ENCODE results near the gene GDI2. TPM values are rescaled to one million over a fixed set of nuclear protein-coding genes. Genes with fewer than 3 reads are reported as not detected.
A peak's percentile ranks its signal among the peaks of the same experiment; 100 is the strongest.
"Not testable (repeated sequence)": the region's sequence is repeated elsewhere in the genome, so short reads cannot be mapped to it uniquely, and the experiment has no call there.

Gene GDI2
- total RNA-seq, 2 donors from 2014 or later, result 243 to 266 TPM

GRCh38 chr10:5831446-5831782 lies 18.2 kb upstream of the GDI2 start:
- Histone ChIP-seq H3K4me3 (no peak overlapping the region), H3K27me3 (no peaks in the 10 kb centered on the region), H3K4me1 (no peaks in the 10 kb centered on the region), H3K27ac (no peak overlapping the region), H3K36me3 (no peaks in the 10 kb centered on the region), H3K9me3 (no peaks in the 10 kb centered on the region), H3K9ac (ENCODE audit: low read depth in 2 of 2, low read length in 2 of 2) (no peak overlapping the region)
- no peak for TF ChIP-seq CTCF (IDR thresholded peaks at IDR 0.05)
- peak; percentile 7 for DNase-seq
- intact Hi-C loops (cut with DNase I), result no loop called here

- TF ChIP-seq CTCF (IDR thresholded peaks at IDR 0.05), result no peak
- no peaks in the 10 kb centered on the region for H3K27me3 ChIP-seq
- no peak overlapping the region for H3K9ac ChIP-seq (ENCODE audit: low read depth in 2 of 2, low read length in 2 of 2)
- no peak overlapping the region for H3K27ac ChIP-seq
- H3K36me3 ChIP-seq, result no peaks in the 10 kb centered on the region
- H3K4me1 ChIP-seq, result no peaks in the 10 kb centered on the region
- H3K9me3 ChIP-seq, result no peaks in the 10 kb centered on the region
- DNase-seq, result peak; percentile 15
- intact Hi-C loops (cut with DNase I), result no loop called here
- no peak overlapping the region for H3K4me3 ChIP-seq
These were observed 17.6 kb upstream of the GDI2 start for GRCh38 chr10:5830629-5831445.

GRCh38 chr10:5829267-5829666 lies 16.0 kb upstream of the GDI2 start:
- no peak for TF ChIP-seq CTCF (IDR thresholded peaks at IDR 0.05)
- Histone ChIP-seq H3K9me3 (no peaks in the 10 kb centered on the region), H3K4me3 (no peak overlapping the region), H3K4me1 (no peaks in the 10 kb centered on the region), H3K36me3 (no peaks in the 10 kb centered on the region), H3K27ac (no peak overlapping the region), H3K9ac (ENCODE audit: low read depth in 2 of 2, low read length in 2 of 2) (no peak overlapping the region), H3K27me3 (no peaks in the 10 kb centered on the region)
- intact Hi-C loops (cut with DNase I), result no loop called here
- DNase-seq, result no peak

GRCh38 chr10:5828725-5829124 lies 15.5 kb upstream of the GDI2 start:
- Histone ChIP-seq H3K36me3 (no peaks in the 10 kb centered on the region), H3K27me3 (no peaks in the 10 kb centered on the region), H3K9ac (ENCODE audit: low read depth in 2 of 2, low read length in 2 of 2) (no peak overlapping the region), H3K27ac (no peak overlapping the region), H3K9me3 (no peaks in the 10 kb centered on the region), H3K4me3 (no peak overlapping the region), H3K4me1 (no peaks in the 10 kb centered on the region)
- intact Hi-C loops (cut with DNase I), result no loop called here
- no peak for TF ChIP-seq CTCF (IDR thresholded peaks at IDR 0.05)
- no peak for DNase-seq

- intact Hi-C loops (cut with DNase I), result no loop called here
These were observed 14.6 kb upstream of the GDI2 start for GRCh38 chr10:5827841-5828240.

GRCh38 chr10:5826511-5826910 lies 13.3 kb upstream of the GDI2 start:
- H3K27me3 ChIP-seq; H3K4me3 ChIP-seq; H3K36me3 ChIP-seq; H3K4me1 ChIP-seq; intact Hi-C loops (cut with DNase I); H3K9ac ChIP-seq (ENCODE audit: low read depth in 2 of 2, low read length in 2 of 2); H3K27ac ChIP-seq; H3K9me3 ChIP-seq: not testable (repeated sequence)
- peak; percentile 8 for DNase-seq

More at GRCh38 chr10:5827841-5828240, 14.6 kb upstream of the GDI2 start:
- H3K9me3 ChIP-seq, result no peaks in the 10 kb centered on the region
- no peaks in the 10 kb centered on the region for H3K4me1 ChIP-seq
- H3K36me3 ChIP-seq, result no peaks in the 10 kb centered on the region
- no peak for DNase-seq
- H3K4me3 ChIP-seq, result no peak overlapping the region
- TF ChIP-seq CTCF (IDR thresholded peaks at IDR 0.05), result no peak
- no peaks in the 10 kb centered on the region for H3K27me3 ChIP-seq
- H3K9ac ChIP-seq (ENCODE audit: low read depth in 2 of 2, low read length in 2 of 2), result no peak overlapping the region
- H3K27ac ChIP-seq, result no peak overlapping the region
